ENCODE results near the gene TRIM45.

TRIM45 gene

GRCh38 chr1:117147341-117147831 lies 25.8 kb upstream of the TRIM45 start:
- TF ChIP-seq, protein P1, sequence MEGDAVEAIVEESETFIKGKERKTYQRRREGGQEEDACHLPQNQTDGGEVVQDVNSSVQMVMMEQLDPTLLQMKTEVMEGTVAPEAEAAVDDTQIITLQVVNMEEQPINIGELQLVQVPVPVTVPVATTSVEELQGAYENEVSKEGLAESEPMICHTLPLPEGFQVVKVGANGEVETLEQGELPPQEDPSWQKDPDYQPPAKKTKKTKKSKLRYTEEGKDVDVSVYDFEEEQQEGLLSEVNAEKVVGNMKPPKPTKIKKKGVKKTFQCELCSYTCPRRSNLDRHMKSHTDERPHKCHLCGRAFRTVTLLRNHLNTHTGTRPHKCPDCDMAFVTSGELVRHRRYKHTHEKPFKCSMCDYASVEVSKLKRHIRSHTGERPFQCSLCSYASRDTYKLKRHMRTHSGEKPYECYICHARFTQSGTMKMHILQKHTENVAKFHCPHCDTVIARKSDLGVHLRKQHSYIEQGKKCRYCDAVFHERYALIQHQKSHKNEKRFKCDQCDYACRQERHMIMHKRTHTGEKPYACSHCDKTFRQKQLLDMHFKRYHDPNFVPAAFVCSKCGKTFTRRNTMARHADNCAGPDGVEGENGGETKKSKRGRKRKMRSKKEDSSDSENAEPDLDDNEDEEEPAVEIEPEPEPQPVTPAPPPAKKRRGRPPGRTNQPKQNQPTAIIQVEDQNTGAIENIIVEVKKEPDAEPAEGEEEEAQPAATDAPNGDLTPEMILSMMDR (IDR thresholded peaks at IDR 0.05; ENCODE audit: low read depth, low read length, missing control alignments), result no peak
- in situ Hi-C loops (cut with HindIII; ENCODE audit: low pct_ligation_motif_present, low sequenced_read_pairs), result no loop called here
- Histone ChIP-seq H3K27me3 (replicated peaks) (no peaks in the 10 kb centered on the region), H3K27ac (peak overlapping the region; percentile 35), H3K4me3 (ENCODE audit: low read depth, low read length) (no peak overlapping the region), H3K36me3 (replicated peaks) (no peaks in the 10 kb centered on the region)
- no peak for DNase-seq

GRCh38 chr1:117146575-117147340 lies 25.2 kb upstream of the TRIM45 start:
- DNase-seq, result peak; percentile 94
- TF ChIP-seq, protein P1 (IDR thresholded peaks at IDR 0.05; ENCODE audit: low read depth, low read length, missing control alignments), result no peak
- no peaks in the 10 kb centered on the region for H3K36me3 ChIP-seq (replicated peaks)
- in situ Hi-C loops (cut with HindIII; ENCODE audit: low pct_ligation_motif_present, low sequenced_read_pairs), result no loop called here
- no peak overlapping the region for H3K4me3 ChIP-seq (ENCODE audit: low read depth, low read length)
- H3K27me3 ChIP-seq (replicated peaks), result no peaks in the 10 kb centered on the region
- H3K27ac ChIP-seq, result peak overlapping the region; percentile 49

DNA sequence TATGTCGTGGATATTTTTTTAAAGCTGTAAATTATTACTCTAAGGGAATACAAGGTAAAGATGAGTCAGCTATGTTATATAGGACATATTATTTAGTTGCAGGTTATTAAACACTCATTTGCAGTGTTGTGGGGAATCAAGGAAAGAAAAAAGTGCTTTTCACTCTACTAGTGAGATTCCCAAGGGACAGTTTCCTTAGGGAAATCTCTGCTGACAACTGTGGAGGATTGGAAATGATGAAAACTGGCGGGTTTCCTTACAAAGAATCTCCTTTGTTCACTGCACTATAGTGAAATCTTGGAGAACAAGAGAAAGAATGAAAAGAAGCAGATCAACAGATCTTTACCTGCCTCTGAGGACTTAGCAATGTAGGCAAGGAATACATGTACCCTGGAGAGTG lies 24.5 kb upstream of the TRIM45 start:
- TF ChIP-seq, protein P1 (IDR thresholded peaks at IDR 0.05; ENCODE audit: low read depth, low read length, missing control alignments), result no peak
- Histone ChIP-seq H3K27me3 (replicated peaks) (no peaks in the 10 kb centered on the region), H3K36me3 (replicated peaks) (no peaks in the 10 kb centered on the region), H3K27ac (no peak overlapping the region), H3K4me3 (ENCODE audit: low read depth, low read length) (no peak overlapping the region)
- no peak for DNase-seq
- in situ Hi-C loops (cut with HindIII; ENCODE audit: low pct_ligation_motif_present, low sequenced_read_pairs), result no loop called here

- Histone ChIP-seq H3K36me3 (replicated peaks) (no peaks in the 10 kb centered on the region), H3K4me3 (ENCODE audit: low read depth, low read length) (no peak overlapping the region), H3K27me3 (replicated peaks) (no peaks in the 10 kb centered on the region), H3K27ac (no peak overlapping the region)
- TF ChIP-seq, protein P1 (IDR thresholded peaks at IDR 0.05; ENCODE audit: low read depth, low read length, missing control alignments), result no peak
- in situ Hi-C loops (cut with HindIII; ENCODE audit: low pct_ligation_motif_present, low sequenced_read_pairs), result no loop called here
- no peak for DNase-seq
These were observed 22.3 kb upstream of the TRIM45 start for GRCh38 chr1:117143871-117144270.

DNA sequence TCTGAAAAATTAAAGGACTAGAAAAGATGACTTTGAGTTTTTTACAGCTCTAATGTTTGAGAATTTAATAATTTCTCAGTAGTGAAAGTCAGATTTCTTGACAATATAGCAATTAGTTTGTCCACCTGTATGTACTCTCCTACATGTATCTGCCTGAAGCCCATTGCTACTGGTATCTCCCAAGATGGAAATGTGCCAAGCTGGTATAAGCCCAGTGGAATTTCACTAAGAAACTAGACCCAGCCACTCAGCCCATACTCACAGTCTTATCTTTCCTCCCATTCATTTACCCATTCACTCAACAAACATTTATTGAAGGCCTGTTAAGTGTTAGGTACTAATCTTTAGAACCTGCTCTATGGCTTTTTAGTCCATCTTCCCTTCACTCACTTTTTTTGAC lies 21.6 kb upstream of the TRIM45 start:
- in situ Hi-C loops (cut with HindIII; ENCODE audit: low pct_ligation_motif_present, low sequenced_read_pairs), result no loop called here
- DNase-seq, result no peak
- Histone ChIP-seq H3K27ac (no peak overlapping the region), H3K27me3 (replicated peaks) (no peaks in the 10 kb centered on the region), H3K4me3 (ENCODE audit: low read depth, low read length) (no peak overlapping the region), H3K36me3 (replicated peaks) (no peaks in the 10 kb centered on the region)
- TF ChIP-seq, protein P1 (IDR thresholded peaks at IDR 0.05; ENCODE audit: low read depth, low read length, missing control alignments), result no peak
